KMS-11 (cell line): Measurements from ENCODE around the gene GMPPA.

Experiments used
- H2AFZ ChIP-seq: fragments of 200-600 bp; sonication (generic); 2 replicates; pipeline ENCODE4 v1.6.1; 2016; ENCODE audit warnings: antibody characterized with exemption, mixed run types, low read depth
- H3K27ac ChIP-seq: fragments of 200-600 bp; sonication (generic); 2 replicates; pipeline ENCODE4 v1.6.1; 2016; ENCODE audit warnings: mild to moderate bottlenecking, mixed run types
- H3K27me3 ChIP-seq: fragments of 200-600 bp; sonication (generic); 2 replicates; pipeline ENCODE4 v1.6.1; 2017; ENCODE audit warnings: mild to moderate bottlenecking, low read depth, mixed run types, moderate library complexity; ENCODE audit not compliant: insufficient read depth
- H3K36me3 ChIP-seq: fragments of 200-600 bp; sonication (generic); 2 replicates; pipeline ENCODE4 v1.6.1; 2017; ENCODE audit warnings: mild to moderate bottlenecking, mixed run types; ENCODE audit not compliant: insufficient read depth
- H3K4me1 ChIP-seq: fragments of 200-600 bp; sonication (generic); 2 replicates; pipeline ENCODE4 v1.6.1; 2016; ENCODE audit warnings: mild to moderate bottlenecking, low read depth, mixed run types; ENCODE audit not compliant: poor library complexity, severe bottlenecking
- H3K4me2 ChIP-seq: fragments of 200-600 bp; sonication (generic); 2 replicates; pipeline ENCODE4 v1.7.0; 2016; ENCODE audit warnings: mild to moderate bottlenecking, mixed run types
- H3K4me3 ChIP-seq: fragments of 200-600 bp; sonication (generic); IDR thresholded peaks from 2 replicates; pipeline ENCODE4 v1.6.1; 2017; ENCODE audit warnings: low read depth, low read length, mixed read lengths; ENCODE audit not compliant: insufficient read depth
- H3K79me2 ChIP-seq: fragments of 200-600 bp; sonication (generic); 2 replicates; pipeline ENCODE4 v1.6.1; 2016; ENCODE audit warnings: low read depth, mixed run types; ENCODE audit not compliant: insufficient read depth
- H3K9ac ChIP-seq: fragments of 200-600 bp; sonication (generic); 2 replicates; pipeline ENCODE4 v1.6.1; 2016; ENCODE audit warnings: mild to moderate bottlenecking, mixed run types
- H4K20me1 ChIP-seq: fragments of 200-600 bp; sonication (generic); 2 replicates; pipeline ENCODE4 v1.6.1; 2016; ENCODE audit warnings: mild to moderate bottlenecking, mixed run types; ENCODE audit not compliant: insufficient read depth
- TF ChIP-seq, protein P1 (sequence below): fragments of 200-600 bp; sonication (generic); conservative IDR thresholded peaks from 2 replicates; pipeline ENCODE4 v1.6.1; 2017; ENCODE audit warnings: low read depth, mild to moderate bottlenecking, antibody characterized with exemption, low read length, moderate library complexity, mixed read lengths

Gene GMPPA

DNA sequence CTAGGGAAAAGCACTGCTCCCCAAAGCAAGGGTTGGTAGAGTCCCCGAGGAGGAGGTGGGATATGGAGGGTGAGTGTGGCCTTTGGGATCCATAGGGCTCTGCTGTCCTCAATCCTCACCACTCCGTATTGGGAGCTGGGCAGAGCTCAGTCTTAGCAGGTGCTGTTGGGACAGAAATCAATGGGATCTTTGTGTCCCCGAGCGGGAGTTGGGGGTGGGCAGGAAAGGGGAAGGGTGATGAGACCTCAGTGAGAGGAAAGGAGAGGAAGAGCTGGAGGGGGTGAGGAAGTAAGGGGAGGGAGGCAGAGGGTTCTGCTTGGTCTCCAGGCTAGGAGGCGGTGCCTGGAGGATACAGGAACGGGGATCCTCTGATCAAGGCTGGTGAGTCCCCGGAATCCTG, 18.2 kb downstream of the GMPPA start:
- TF ChIP-seq, protein P1, sequence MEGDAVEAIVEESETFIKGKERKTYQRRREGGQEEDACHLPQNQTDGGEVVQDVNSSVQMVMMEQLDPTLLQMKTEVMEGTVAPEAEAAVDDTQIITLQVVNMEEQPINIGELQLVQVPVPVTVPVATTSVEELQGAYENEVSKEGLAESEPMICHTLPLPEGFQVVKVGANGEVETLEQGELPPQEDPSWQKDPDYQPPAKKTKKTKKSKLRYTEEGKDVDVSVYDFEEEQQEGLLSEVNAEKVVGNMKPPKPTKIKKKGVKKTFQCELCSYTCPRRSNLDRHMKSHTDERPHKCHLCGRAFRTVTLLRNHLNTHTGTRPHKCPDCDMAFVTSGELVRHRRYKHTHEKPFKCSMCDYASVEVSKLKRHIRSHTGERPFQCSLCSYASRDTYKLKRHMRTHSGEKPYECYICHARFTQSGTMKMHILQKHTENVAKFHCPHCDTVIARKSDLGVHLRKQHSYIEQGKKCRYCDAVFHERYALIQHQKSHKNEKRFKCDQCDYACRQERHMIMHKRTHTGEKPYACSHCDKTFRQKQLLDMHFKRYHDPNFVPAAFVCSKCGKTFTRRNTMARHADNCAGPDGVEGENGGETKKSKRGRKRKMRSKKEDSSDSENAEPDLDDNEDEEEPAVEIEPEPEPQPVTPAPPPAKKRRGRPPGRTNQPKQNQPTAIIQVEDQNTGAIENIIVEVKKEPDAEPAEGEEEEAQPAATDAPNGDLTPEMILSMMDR: no peak
- Histone ChIP-seq H3K4me3 (no peak overlapping the region), H3K4me1 (no peaks in the 10 kb centered on the region), H3K9ac (no peak overlapping the region), H3K27me3 (peaks cover 93% of the 10 kb centered on the region), H2AFZ (no peak overlapping the region), H4K20me1 (no peaks in the 10 kb centered on the region), H3K36me3 (no peaks in the 10 kb centered on the region), H3K79me2 (no peaks in the 10 kb centered on the region), H3K4me2 (no peak overlapping the region), H3K27ac (no peak overlapping the region)

DNA sequence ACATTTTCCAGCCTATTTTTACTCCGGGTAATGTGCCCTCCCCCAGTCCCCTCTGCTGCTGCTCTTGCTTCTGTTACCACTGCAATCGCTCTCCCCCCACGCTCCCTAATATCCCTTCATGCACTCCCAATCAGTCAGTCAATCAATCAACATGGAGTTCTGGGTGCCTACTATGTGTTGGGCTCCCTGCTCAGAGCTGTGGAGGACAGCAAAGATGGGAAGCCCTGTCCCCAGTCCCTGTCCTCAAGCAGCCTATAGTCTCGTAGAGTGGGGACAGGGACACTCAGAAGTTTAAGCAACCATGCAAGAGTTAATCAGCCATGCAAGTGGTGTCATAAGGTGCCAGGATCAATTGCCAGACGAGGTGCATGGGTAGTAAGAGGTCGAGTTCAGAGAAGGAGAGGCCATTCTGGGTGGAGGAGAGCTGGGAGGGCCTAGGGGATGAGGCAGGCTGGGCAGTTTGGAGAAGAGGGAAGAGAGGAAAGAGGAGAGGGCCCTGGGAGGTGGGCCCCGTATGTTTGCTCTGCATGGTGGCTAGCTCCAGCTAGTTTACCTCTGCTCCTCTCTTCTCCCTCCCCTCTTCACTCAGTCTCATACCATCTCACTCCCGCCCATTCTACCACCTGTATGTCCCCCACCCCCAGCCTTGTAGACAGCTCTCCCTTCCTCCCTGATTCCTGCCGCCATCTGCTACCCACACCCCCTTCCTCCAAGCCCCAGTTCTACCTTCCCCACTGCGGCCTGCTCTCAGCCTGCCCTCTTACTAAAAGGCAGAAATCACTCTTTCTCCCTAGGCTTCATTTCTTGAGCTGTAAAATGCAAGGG, 19.5 kb downstream of the GMPPA start:
- no peak overlapping the region for H3K27ac ChIP-seq
- H2AFZ ChIP-seq: no peak overlapping the region
- H3K79me2 ChIP-seq: no peaks in the 10 kb centered on the region
- H3K9ac ChIP-seq: no peak overlapping the region
- H3K4me2 ChIP-seq: no peak overlapping the region
- peaks cover 90% of the 10 kb centered on the region for H3K27me3 ChIP-seq
- TF ChIP-seq, protein P1: no peak
- H3K4me3 ChIP-seq: no peak overlapping the region
- H4K20me1 ChIP-seq: no peaks in the 10 kb centered on the region
- no peaks in the 10 kb centered on the region for H3K4me1 ChIP-seq
- H3K36me3 ChIP-seq: no peaks in the 10 kb centered on the region

GRCh38 chr2:219519526-219519916, 20.8 kb downstream of the GMPPA start:
- TF ChIP-seq, protein P1: no peak
- H3K27me3 ChIP-seq: peaks cover 91% of the 10 kb centered on the region
- H3K4me2 ChIP-seq: no peak overlapping the region
- H3K9ac ChIP-seq: no peak overlapping the region
- H3K4me1 ChIP-seq: no peaks in the 10 kb centered on the region
- H3K27ac ChIP-seq: no peak overlapping the region
- no peaks in the 10 kb centered on the region for H3K36me3 ChIP-seq
- no peaks in the 10 kb centered on the region for H3K79me2 ChIP-seq
- no peak overlapping the region for H3K4me3 ChIP-seq
- H4K20me1 ChIP-seq: no peaks in the 10 kb centered on the region
- H2AFZ ChIP-seq: no peak overlapping the region

GRCh38 chr2:219520079-219520478, 21.4 kb downstream of the GMPPA start:
- Histone ChIP-seq H3K79me2 (no peaks in the 10 kb centered on the region), H2AFZ (no peak overlapping the region), H3K4me2 (no peak overlapping the region), H3K27ac (no peak overlapping the region), H3K27me3 (peaks cover 92% of the 10 kb centered on the region), H3K9ac (no peak overlapping the region), H3K4me1 (no peaks in the 10 kb centered on the region), H4K20me1 (no peaks in the 10 kb centered on the region), H3K36me3 (no peaks in the 10 kb centered on the region), H3K4me3 (no peak overlapping the region)
- TF ChIP-seq, protein P1: no peak
